Measurements from ENCODE around the gene THAP12.
"Not testable (repeated sequence)": the region's sequence is repeated elsewhere in the genome, so short reads cannot be mapped to it uniquely, and the experiment has no call there.

THAP12 gene

GRCh38 chr11:76327756-76328388 lies 53.1 kb downstream of the THAP12 start:
- DNase-seq (ENCODE audit: low spot score): no peak

GRCh38 chr11:76327202-76327601 lies 53.7 kb downstream of the THAP12 start:
- no peak for DNase-seq (ENCODE audit: low spot score)

- no peak for DNase-seq (ENCODE audit: low spot score)
These were observed 55.7 kb downstream of the THAP12 start for GRCh38 chr11:76325185-76325584.

- DNase-seq (ENCODE audit: low spot score): no peak
These were observed 57.1 kb downstream of the THAP12 start for GRCh38 chr11:76323804-76324203.

GRCh38 chr11:76323375-76323774 lies 57.6 kb downstream of the THAP12 start:
- DNase-seq (ENCODE audit: low spot score): not testable (repeated sequence)

GRCh38 chr11:76322942-76323341 lies 58.0 kb downstream of the THAP12 start:
- DNase-seq (ENCODE audit: low spot score): no peak

GRCh38 chr11:76322540-76322939 lies 58.4 kb downstream of the THAP12 start:
- DNase-seq (ENCODE audit: low spot score): no peak

- no peak for DNase-seq (ENCODE audit: low spot score)
These were observed 59.0 kb downstream of the THAP12 start for GRCh38 chr11:76321820-76322524.

GRCh38 chr11:76321340-76321739 lies 59.6 kb downstream of the THAP12 start:
- no peak for DNase-seq (ENCODE audit: low spot score)

GRCh38 chr11:76320929-76321328 lies 60.0 kb downstream of the THAP12 start:
- no peak for DNase-seq (ENCODE audit: low spot score)

- not testable (repeated sequence) for DNase-seq (ENCODE audit: low spot score)
These were observed 61.1 kb downstream of the THAP12 start for GRCh38 chr11:76319798-76320197.

- peak; percentile 50 for DNase-seq (ENCODE audit: low spot score)
These were observed 62.1 kb downstream of the THAP12 start for GRCh38 chr11:76318744-76319384.

- DNase-seq (ENCODE audit: low spot score): no peak
These were observed 63.6 kb downstream of the THAP12 start for GRCh38 chr11:76317296-76317695.

- no peak for DNase-seq (ENCODE audit: low spot score)
These were observed 64.2 kb downstream of the THAP12 start for GRCh38 chr11:76316726-76317125.

GRCh38 chr11:76315182-76315853 lies 65.6 kb downstream of the THAP12 start:
- DNase-seq (ENCODE audit: low spot score): no peak

GRCh38 chr11:76314741-76315090 lies 66.2 kb downstream of the THAP12 start:
- DNase-seq (ENCODE audit: low spot score): no peak

GRCh38 chr11:76313913-76314740 lies 66.8 kb downstream of the THAP12 start:
- DNase-seq (ENCODE audit: low spot score): no peak

- no peak for DNase-seq (ENCODE audit: low spot score)
These were observed 67.7 kb downstream of the THAP12 start for GRCh38 chr11:76313271-76313670.

GRCh38 chr11:76310832-76311595 lies 69.9 kb downstream of the THAP12 start:
- DNase-seq (ENCODE audit: low spot score): no peak

- no peak for DNase-seq (ENCODE audit: low spot score)
These were observed 72.8 kb downstream of the THAP12 start for GRCh38 chr11:76307978-76308747.

All from COLO829 (cell line).